Stomach smooth muscle (tissue), 2 donors: ENCODE data around the gene ATIC.
"Not testable (repeated sequence)": the region's sequence is repeated elsewhere in the genome, so short reads cannot be mapped to it uniquely, and the experiment has no call there.

Source experiments
- H3K27ac ChIP-seq: one replicate; pipeline ENCODE4 v1.7.0; 2013; ENCODE audit warnings: mild to moderate bottlenecking, low read length, inconsistent platforms
- H3K27me3 ChIP-seq, 2 donors: one replicate each; pipeline ENCODE4 v1.7.0; 2013; ENCODE audit warnings: low read length in 2 of 2; ENCODE audit not compliant: insufficient read depth in 2 of 2, control insufficient read depth in 1 of 2
- H3K36me3 ChIP-seq, 2 donors: one replicate each; pipeline ENCODE4 v1.7.0; 2013; ENCODE audit warnings: low read length in 2 of 2; ENCODE audit not compliant: control insufficient read depth in 2 of 2, insufficient read depth in 2 of 2
- H3K4me1 ChIP-seq: one replicate; pipeline ENCODE4 v1.7.0; 2013; ENCODE audit warnings: low read length; ENCODE audit not compliant: control insufficient read depth, insufficient read depth
- H3K4me3 ChIP-seq, 2 donors: one replicate each; pipeline ENCODE4 v1.7.0; 2013; ENCODE audit warnings: low read length in 2 of 2
- H3K9ac ChIP-seq, 2 donors: one replicate each; pipeline ENCODE4 v1.7.0; 2013; ENCODE audit warnings: low read length in 2 of 2, mild to moderate bottlenecking in 1 of 2
- H3K9me3 ChIP-seq, 2 donors: one replicate each; pipeline ENCODE4 v1.7.0; 2013; ENCODE audit warnings: low read length in 2 of 2; ENCODE audit not compliant: control insufficient read depth in 2 of 2
- donor health status: healthy.
- donor health status: Pancreatic carcinoma.

Gene ATIC

DNA sequence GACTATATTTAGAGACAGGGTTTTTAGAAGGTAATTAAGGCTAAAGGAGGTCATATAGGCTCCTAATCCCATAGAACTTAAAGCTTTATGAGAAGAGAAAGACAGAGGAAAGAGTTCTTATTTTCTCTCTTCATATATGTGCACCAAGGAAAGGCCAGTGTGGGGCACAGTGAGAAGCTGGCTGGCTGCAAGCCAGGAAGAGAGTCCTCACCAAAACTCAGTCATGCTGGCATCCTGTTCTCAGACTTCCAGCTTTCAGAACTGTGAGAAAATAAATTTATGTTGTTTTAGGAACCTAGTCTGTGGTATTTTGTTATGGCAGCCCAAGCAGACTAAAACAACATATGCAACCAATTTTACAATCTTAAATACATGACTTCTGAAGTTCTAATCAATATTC is 31.5 kb upstream of the ATIC start:
- Histone ChIP-seq H3K9ac (no peak overlapping the region), H3K27me3 (no peaks in the 10 kb centered on the region), H3K36me3 (no peaks in the 10 kb centered on the region), H3K4me1 (no peaks in the 10 kb centered on the region), H3K27ac (no peak overlapping the region), H3K4me3 (no peak overlapping the region), H3K9me3 (no peaks in the 10 kb centered on the region)

DNA sequence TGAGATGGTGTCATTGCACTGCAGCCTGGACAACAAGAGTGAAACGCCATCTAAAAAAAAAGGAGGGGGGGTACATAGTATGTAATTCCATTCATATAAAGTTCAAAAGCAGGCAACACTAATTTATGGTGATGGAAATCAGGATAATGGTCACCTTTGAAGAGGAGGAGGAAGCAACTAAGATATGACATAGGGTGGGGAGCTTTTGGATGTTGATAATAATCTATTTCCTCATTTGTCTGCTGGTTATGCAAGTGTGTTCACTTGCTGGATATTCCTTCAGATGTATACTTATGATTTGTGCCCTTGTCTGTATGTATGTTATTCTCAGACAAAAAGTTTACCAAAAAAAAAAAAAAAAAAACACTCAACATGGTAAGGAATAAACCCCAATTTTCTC is 28.6 kb upstream of the ATIC start:
- no peaks in the 10 kb centered on the region for H3K36me3 ChIP-seq
- no peaks in the 10 kb centered on the region for H3K27me3 ChIP-seq

DNA sequence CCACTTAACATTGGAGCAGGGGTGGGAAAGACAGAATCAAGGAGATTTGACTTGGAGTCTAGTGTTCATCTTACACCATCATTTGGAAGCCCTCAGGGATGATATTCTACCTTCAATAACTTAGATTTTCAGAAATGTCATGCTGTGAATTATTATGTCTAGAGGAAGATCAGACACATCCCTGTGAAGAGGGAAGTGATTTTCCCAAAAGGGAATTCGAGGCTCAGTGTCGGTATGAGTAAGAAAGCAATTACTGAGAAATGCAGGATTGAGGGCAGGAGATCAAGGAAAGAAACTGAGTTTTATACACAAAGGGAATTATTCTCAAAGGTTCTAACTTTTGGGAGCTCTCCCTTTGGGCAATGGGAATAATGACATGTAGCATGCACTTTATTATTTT is 25.6 kb upstream of the ATIC start:
- H3K9me3 ChIP-seq: no peaks in the 10 kb centered on the region
- H3K36me3 ChIP-seq: no peaks in the 10 kb centered on the region
- H3K27me3 ChIP-seq: no peaks in the 10 kb centered on the region
- H3K9ac ChIP-seq: no peak overlapping the region
- H3K4me3 ChIP-seq: no peak overlapping the region
- H3K27ac ChIP-seq: no peak overlapping the region
- no peaks in the 10 kb centered on the region for H3K4me1 ChIP-seq

More for the DNA sequence above, 28.6 kb upstream of the ATIC start:
- Histone ChIP-seq H3K9me3 (no peaks in the 10 kb centered on the region), H3K4me3 (no peak overlapping the region), H3K9ac (no peak overlapping the region), H3K27ac (no peak overlapping the region), H3K4me1 (no peaks in the 10 kb centered on the region)

- Histone ChIP-seq H3K4me3 (no peak overlapping the region), H3K4me1 (no peaks in the 10 kb centered on the region), H3K9me3 (no peaks in the 10 kb centered on the region), H3K9ac (no peak overlapping the region), H3K36me3 (no peaks in the 10 kb centered on the region), H3K27ac (no peak overlapping the region), H3K27me3 (no peaks in the 10 kb centered on the region)
Observed at GRCh38 chr2:215288112-215288815, 23.6 kb upstream of the ATIC start.

DNA sequence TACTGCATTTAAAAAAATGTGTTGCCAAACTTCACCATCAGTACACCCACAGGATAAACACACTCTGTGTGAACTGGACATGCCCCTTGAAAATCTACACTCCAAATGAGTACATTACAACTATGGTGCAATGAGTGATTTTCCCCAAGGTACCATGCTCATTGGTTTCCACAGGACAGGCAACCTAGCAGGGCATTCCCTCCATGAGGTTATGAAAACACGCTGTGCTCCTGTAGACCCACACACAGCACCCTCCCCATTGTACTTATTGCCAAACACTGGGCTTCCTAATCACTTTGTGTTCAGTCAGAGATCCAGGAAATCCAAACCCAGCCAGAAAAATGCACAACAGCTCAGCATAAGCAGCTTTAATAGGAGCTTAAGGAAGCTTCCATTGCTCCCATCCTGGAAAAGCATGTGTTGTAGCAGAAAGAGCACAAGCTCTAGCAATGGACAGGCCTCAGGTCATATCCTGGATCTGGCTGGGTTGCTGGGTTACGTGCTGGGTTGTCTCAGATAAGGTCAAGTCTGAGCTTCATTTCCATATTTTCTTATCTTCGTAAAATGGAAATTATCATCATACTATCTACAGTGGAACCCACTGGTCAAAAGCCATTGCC is 20.8 kb upstream of the ATIC start:
- H3K4me1 ChIP-seq: no peaks in the 10 kb centered on the region

GRCh38 chr2:215293879-215294278 is 18.0 kb upstream of the ATIC start:
- Histone ChIP-seq H3K9ac (no peak overlapping the region), H3K9me3 (no peaks in the 10 kb centered on the region), H3K4me3 (no peak overlapping the region), H3K36me3 (no peaks in the 10 kb centered on the region), H3K27ac (no peak overlapping the region), H3K4me1 (no peaks in the 10 kb centered on the region), H3K27me3 (no peaks in the 10 kb centered on the region)

More for the DNA sequence above, 20.8 kb upstream of the ATIC start:
- Histone ChIP-seq H3K9me3 (no peaks in the 10 kb centered on the region), H3K36me3 (no peaks in the 10 kb centered on the region), H3K9ac (no peak overlapping the region), H3K27ac (no peak overlapping the region), H3K4me3 (no peak overlapping the region), H3K27me3 (no peaks in the 10 kb centered on the region)

DNA sequence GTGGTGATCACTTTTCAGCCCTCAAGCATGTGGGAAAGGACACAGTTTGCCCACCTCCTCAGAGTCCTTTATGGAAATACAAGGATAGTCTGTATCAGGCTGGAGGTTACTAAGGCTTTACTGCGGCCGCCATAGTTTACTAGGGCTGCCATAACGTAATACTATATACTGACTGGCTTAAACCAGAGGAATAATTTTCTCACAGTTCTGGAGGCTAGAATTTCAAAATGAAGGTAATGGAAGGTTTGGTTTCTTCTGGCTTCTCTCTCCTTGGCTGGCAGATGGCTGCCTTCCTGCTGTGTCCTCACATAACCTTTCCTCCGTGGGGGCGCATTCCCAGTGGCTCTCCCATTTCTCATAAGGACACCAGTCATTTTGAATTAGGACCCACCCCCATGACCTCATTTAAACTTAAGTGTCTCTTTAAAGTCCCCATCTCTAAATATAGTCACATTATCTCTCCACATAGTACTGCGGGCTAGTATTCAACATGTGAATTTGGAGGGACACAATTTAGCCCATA is 12.5 kb upstream of the ATIC start:
- no peak overlapping the region for H3K27ac ChIP-seq

GRCh38 chr2:215301994-215302393 is 9.9 kb upstream of the ATIC start:
- Histone ChIP-seq H3K4me1 (no peaks in the 10 kb centered on the region), H3K9ac (no peak overlapping the region), H3K27me3 (no peaks in the 10 kb centered on the region), H3K9me3 (peaks cover 0 to 4% of the 10 kb centered on the region in 2 donors), H3K36me3 (no peaks in the 10 kb centered on the region), H3K4me3 (no peak overlapping the region), H3K27ac (no peak overlapping the region)

More for the DNA sequence above, 12.5 kb upstream of the ATIC start:
- H3K4me3 ChIP-seq: no peak overlapping the region
- no peaks in the 10 kb centered on the region for H3K27me3 ChIP-seq
- no peak overlapping the region for H3K9ac ChIP-seq
- H3K4me1 ChIP-seq: no peaks in the 10 kb centered on the region
- no peaks in the 10 kb centered on the region for H3K36me3 ChIP-seq
- peaks cover 0 to 4% of the 10 kb centered on the region in 2 donors for H3K9me3 ChIP-seq

- not testable (repeated sequence) for H3K9me3 ChIP-seq, H3K27me3 ChIP-seq, H3K4me1 ChIP-seq, H3K36me3 ChIP-seq
- H3K9ac ChIP-seq: peak overlapping the region; percentile 72 to 84
- peak overlapping the region; percentile 84 to 88 for H3K4me3 ChIP-seq
- peak overlapping the region; percentile 62 for H3K27ac ChIP-seq
Observed at GRCh38 chr2:215311259-215311624, 617 bp upstream of the ATIC start.

DNA sequence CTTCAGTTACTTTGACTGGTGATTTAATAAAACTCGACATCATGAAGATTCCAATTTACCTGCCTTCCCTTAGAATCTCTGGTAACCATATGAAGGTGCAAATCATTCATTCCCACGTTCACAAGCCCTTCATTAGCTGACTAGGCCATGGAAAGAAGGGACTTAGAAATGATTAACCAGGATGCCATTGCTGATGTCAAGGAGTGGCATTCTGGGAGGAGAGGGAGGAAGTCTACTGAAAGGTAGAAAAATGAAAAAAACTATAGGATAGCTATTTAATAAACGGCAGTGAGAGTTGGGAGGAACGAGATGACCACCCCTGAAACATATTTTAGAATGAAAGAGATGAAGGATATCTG is 1.4 kb downstream of the ATIC start:
- Histone ChIP-seq H3K4me3 (no peak overlapping the region), H3K36me3 (no peaks in the 10 kb centered on the region), H3K27me3 (no peaks in the 10 kb centered on the region), H3K4me1 (peaks cover 7% of the 10 kb centered on the region), H3K9ac (no peak overlapping the region), H3K27ac (no peak overlapping the region), H3K9me3 (no peaks in the 10 kb centered on the region)

DNA sequence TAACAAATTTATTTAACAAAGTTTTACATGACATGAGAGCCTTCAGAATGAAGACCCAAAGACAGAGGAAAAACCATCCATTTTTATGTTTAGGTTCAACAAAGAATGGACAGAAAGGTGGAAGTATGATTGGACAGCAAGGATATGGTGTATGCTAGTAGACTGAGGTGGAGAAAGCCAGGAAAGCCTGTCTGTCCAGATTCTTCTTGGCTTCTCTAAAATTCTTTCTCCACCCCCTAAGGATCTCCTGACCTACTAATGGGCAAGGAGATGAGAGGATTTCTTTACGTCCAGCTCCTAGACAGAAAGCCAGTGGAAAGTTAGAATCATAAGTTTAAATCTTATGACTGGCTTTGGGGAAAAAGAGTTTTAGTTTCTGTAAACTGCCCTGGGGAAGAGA is 3.0 kb downstream of the ATIC start:
- Histone ChIP-seq H3K4me3 (no peak overlapping the region), H3K36me3 (peaks cover 0 to 8% of the 10 kb centered on the region in 2 donors), H3K27me3 (no peaks in the 10 kb centered on the region), H3K9me3 (no peaks in the 10 kb centered on the region), H3K4me1 (peaks cover 7% of the 10 kb centered on the region), H3K27ac (no peak overlapping the region), H3K9ac (no peak overlapping the region)
